DND-41 (cell line): ENCODE data around the gene PSMA6.

Experiments
- ATAC-seq: fragments of 200-7000 bp; cut with Tn5 transposase; 3 replicates; pipeline ENCODE4 v1.9.1; 2021; ENCODE audit warnings: low read depth; ENCODE audit not compliant: insufficient read depth
- DNase-seq: peaks from one replicate; pipeline ENCODE4 v3.0.0-alpha.2; 2020
- H2AFZ ChIP-seq: 2 replicates; pipeline ENCODE4 v1.6.0; 2012; ENCODE audit warnings: low read depth, low read length
- H3K27ac ChIP-seq: 2 replicates; pipeline ENCODE4 v1.5.1; 2012; ENCODE audit warnings: low read length, inconsistent platforms
- H3K27me3 ChIP-seq: fragments of 200-600 bp; sonication (generic); 2 replicates; pipeline ENCODE4 v1.6.0; 2012; ENCODE audit warnings: low read length, mild to moderate bottlenecking, inconsistent platforms; ENCODE audit not compliant: insufficient read depth, poor library complexity
- H3K36me3 ChIP-seq: 2 replicates; pipeline ENCODE4 v1.5.1; 2012; ENCODE audit warnings: low read length, inconsistent platforms; ENCODE audit not compliant: insufficient read depth
- H3K4me1 ChIP-seq: 2 replicates; pipeline ENCODE4 v1.5.1; 2012; ENCODE audit warnings: mild to moderate bottlenecking, low read length; ENCODE audit not compliant: insufficient read depth
- H3K4me2 ChIP-seq: 2 replicates; pipeline ENCODE4 v1.6.0; 2012; ENCODE audit warnings: mild to moderate bottlenecking, moderate library complexity, low read length, inconsistent platforms; ENCODE audit not compliant: insufficient read depth
- H3K4me3 ChIP-seq, 2 experiments: fragments of 200-600 bp in 1 of 2; shearing (Covaris generic) in 1 of 2; 2 replicates each; pipeline ENCODE4 v1.5.1; 2012 to 2016; ENCODE audit warnings: inconsistent platforms in 2 of 2, low read length in 2 of 2, mild to moderate bottlenecking in 2 of 2, low read depth in 1 of 2, moderate library complexity in 1 of 2
- H3K79me2 ChIP-seq: 2 replicates; pipeline ENCODE4 v1.6.0; 2012; ENCODE audit warnings: low read length, inconsistent platforms; ENCODE audit not compliant: insufficient read depth
- H3K9ac ChIP-seq: 2 replicates; pipeline ENCODE4 v1.6.0; 2012; ENCODE audit warnings: low read depth, mild to moderate bottlenecking, inconsistent platforms, low read length, moderate library complexity
- H3K9me3 ChIP-seq: 2 replicates; pipeline ENCODE4 v1.5.1; 2012; ENCODE audit warnings: low read length, moderate library complexity, mild to moderate bottlenecking, inconsistent platforms; ENCODE audit not compliant: insufficient read depth, severe bottlenecking
- H4K20me1 ChIP-seq: 2 replicates; pipeline ENCODE4 v1.6.0; 2012; ENCODE audit warnings: low read length; ENCODE audit not compliant: insufficient read depth
- EZH2 ChIP-seq: IDR thresholded peaks from 3 replicates; pipeline ENCODE4 v1.6.1; 2012; ENCODE audit warnings: borderline replicate concordance, low read depth, mild to moderate bottlenecking, moderate library complexity, low read length, inconsistent platforms; ENCODE audit not compliant: severe bottlenecking
- TF ChIP-seq, protein P1 (sequence below): IDR thresholded peaks from 2 replicates; pipeline ENCODE4 v1.5.1; 2012; ENCODE audit warnings: borderline replicate concordance, low read length, moderate library complexity, mild to moderate bottlenecking; ENCODE audit not compliant: poor library complexity, severe bottlenecking; ENCODE audit errors: extremely low read depth

Gene PSMA6

DNA sequence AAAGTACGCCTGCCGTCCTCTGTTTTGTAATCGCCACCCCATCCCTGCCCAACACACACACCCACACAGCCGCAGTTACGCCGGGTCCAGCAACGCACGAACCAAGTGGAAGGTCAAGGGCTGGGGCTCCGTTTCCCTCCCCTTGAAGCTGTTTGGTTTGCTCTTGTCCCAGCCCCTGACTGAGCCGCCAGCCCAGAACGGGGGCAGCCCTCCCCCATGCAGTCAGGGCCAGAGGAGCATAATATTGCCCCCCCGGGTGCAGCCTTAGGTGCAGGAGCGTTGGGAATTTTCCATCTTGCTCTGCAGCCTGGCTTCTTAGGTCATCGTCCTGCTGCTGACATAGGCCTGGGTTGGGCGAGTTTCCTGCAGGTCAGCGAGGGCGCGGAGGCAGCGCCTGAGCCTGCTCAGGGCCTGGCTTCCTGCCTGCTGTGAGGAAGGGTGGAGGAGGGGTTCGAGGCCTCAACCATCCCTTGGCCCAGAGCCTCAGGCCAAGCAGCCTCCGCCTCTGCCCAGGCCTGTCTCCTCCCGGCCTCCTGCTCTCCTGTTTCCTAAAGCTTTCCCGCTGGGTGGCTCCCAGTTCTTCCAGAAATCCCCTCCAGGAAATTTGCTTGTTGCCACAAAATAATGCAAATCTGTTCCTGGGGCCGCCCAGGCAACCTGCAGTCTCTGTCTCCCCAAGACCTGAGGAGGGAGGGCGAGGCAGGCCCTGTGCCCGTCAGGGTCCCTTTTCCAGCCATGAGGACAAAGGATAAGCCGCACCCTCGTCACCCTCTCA, 44.5 kb downstream of the PSMA6 start:
- no peaks in the 10 kb centered on the region for H3K79me2 ChIP-seq
- H3K9ac ChIP-seq: no peak overlapping the region
- no peak overlapping the region for H2AFZ ChIP-seq
- no peaks in the 10 kb centered on the region for H4K20me1 ChIP-seq
- H3K4me1 ChIP-seq: peaks cover 11% of the 10 kb centered on the region
- DNase-seq (no peak), ATAC-seq (no peak)
- no peaks in the 10 kb centered on the region for H3K27me3 ChIP-seq
- H3K27ac ChIP-seq: no peak overlapping the region; the same call in 1 of the 2 replicates
- H3K4me2 ChIP-seq: no peak overlapping the region
- no peak for TF ChIP-seq EZH2
- TF ChIP-seq, protein P1, sequence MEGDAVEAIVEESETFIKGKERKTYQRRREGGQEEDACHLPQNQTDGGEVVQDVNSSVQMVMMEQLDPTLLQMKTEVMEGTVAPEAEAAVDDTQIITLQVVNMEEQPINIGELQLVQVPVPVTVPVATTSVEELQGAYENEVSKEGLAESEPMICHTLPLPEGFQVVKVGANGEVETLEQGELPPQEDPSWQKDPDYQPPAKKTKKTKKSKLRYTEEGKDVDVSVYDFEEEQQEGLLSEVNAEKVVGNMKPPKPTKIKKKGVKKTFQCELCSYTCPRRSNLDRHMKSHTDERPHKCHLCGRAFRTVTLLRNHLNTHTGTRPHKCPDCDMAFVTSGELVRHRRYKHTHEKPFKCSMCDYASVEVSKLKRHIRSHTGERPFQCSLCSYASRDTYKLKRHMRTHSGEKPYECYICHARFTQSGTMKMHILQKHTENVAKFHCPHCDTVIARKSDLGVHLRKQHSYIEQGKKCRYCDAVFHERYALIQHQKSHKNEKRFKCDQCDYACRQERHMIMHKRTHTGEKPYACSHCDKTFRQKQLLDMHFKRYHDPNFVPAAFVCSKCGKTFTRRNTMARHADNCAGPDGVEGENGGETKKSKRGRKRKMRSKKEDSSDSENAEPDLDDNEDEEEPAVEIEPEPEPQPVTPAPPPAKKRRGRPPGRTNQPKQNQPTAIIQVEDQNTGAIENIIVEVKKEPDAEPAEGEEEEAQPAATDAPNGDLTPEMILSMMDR: no peak
- no peaks in the 10 kb centered on the region for H3K36me3 ChIP-seq
- no peaks in the 10 kb centered on the region for H3K9me3 ChIP-seq
- H3K4me3 ChIP-seq: no peak overlapping the region

DNA sequence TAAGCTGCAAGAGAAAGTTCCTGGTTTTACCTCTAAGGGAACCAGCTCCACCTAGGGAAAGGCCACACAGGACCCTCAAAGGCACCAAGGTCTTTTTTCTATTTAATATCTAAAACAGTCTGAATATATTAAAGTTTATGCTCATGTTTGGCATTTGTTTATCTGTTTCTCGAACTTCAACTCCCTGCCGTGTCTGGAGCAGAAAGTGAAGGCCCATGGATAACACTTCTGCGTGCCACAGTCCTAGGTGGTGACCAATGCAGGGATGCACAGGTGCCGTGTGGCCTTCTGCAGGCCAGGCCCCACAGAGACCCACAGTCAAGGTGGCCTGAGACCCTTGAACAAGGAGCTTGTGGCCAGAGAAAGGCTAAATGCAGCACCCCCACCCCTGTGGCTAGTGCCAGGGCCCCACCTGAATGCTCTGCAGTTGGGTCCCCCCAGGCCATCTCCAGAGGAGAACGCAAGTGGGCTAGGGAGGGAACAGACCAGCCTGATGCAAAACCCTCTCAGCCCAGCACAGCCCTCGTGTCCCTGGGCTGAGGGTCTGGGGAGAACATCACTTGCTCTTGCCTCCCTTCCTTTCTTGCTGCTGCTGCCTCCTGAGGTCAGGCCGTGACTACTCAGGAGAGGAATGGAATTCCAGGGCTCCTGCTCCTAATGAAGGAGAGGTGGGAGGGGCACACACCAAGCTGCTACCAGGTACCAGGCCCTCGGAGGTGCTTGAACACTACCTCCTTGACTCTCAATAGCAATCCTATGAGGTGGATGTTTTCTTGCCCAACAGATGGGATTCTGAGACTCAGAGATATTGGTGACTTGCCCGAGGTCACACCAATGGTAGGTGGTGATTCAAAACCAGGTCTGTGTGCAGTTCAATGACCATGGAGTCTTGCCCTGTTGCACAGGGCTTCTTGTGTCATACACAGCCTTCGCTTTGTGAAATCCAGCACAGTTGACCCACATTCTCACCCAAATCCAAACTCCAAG, 45.4 kb downstream of the PSMA6 start:
- DNase-seq (no peak), ATAC-seq (no peak)
- Histone ChIP-seq H3K27ac (no peak overlapping the region), H4K20me1 (no peaks in the 10 kb centered on the region), H3K4me1 (peaks cover 15% of the 10 kb centered on the region), H3K4me2 (no peak overlapping the region), H3K27me3 (no peaks in the 10 kb centered on the region), H3K9me3 (no peaks in the 10 kb centered on the region), H3K79me2 (no peaks in the 10 kb centered on the region), H3K9ac (no peak overlapping the region), H3K4me3 (no peak overlapping the region), H3K36me3 (no peaks in the 10 kb centered on the region), H2AFZ (no peak overlapping the region)
- TF ChIP-seq, protein P1: no peak
- no peak for TF ChIP-seq EZH2

DNA sequence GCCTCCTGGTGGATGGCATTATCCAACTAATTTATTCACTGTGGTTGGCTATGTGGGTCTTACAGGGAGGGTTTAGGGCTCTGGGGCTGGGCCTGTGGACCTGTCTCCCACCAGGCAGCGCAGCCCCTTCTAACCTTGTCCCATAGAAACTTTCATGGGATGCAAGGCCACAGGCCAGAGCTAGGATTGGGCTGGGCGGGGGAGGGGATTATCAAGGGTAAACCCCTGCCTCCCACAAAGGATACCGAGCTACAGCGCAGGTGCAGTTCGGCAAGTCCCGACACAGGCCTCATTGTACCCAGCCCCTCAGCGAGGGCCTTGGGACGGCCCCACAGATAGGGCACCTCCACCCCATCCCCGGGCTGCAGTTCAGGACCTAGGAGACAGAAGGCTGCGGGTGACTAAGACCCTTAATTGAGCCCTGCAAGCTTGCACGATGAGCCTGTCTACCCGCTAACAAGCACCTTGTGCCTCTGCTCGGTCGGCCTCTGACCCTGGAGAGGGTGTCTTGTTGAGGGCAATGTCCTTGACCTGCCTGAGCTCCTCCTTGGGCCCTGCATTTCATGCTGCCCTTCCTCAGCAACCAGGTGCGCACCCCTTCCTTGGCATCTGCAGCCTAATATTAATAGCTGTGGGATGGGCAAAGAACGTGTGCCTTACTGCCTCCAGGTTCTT, 46.7 kb downstream of the PSMA6 start:
- H2AFZ ChIP-seq: no peak overlapping the region
- no peaks in the 10 kb centered on the region for H4K20me1 ChIP-seq
- no peak overlapping the region for H3K4me3 ChIP-seq
- H3K4me2 ChIP-seq: no peak overlapping the region
- DNase-seq (no peak), ATAC-seq (no peak)
- H3K27me3 ChIP-seq: no peaks in the 10 kb centered on the region
- H3K4me1 ChIP-seq: peaks cover 8% of the 10 kb centered on the region; the same call in 1 of the 2 replicates
- H3K27ac ChIP-seq: no peak overlapping the region
- no peaks in the 10 kb centered on the region for H3K9me3 ChIP-seq
- H3K36me3 ChIP-seq: no peaks in the 10 kb centered on the region
- no peak overlapping the region for H3K9ac ChIP-seq
- TF ChIP-seq, protein P1: no peak
- TF ChIP-seq EZH2: no peak
- H3K79me2 ChIP-seq: no peaks in the 10 kb centered on the region
